GM23338 (cell line): Measurements from ENCODE around the gene ANXA7. TPM values are rescaled to one million over a fixed set of nuclear protein-coding genes. Genes with fewer than 3 reads are reported as not detected.

Experiments
- ATAC-seq: fragments of 200-7000 bp; cut with Tn5 transposase; 3 replicates; pipeline ENCODE4 v1.9.1; 2020
- DNase-seq: peaks from one replicate; pipeline ENCODE4 v3.0.0-alpha.2; 2015; ENCODE audit warnings: low spot score
- H2AFZ ChIP-seq: fragments of 200-600 bp; sonication (generic); 2 replicates; pipeline ENCODE4 v1.8.0; 2016; ENCODE audit warnings: antibody characterized with exemption, mild to moderate bottlenecking, moderate library complexity
- H3F3A ChIP-seq: fragments of 200-600 bp; sonication (generic); replicated peaks from 2 replicates; pipeline ENCODE4 v1.8.0; 2017; ENCODE audit warnings: antibody characterized with exemption, mixed run types, low read depth
- H3K27ac ChIP-seq: fragments of 200-600 bp; sonication (generic); 2 replicates; pipeline ENCODE4 v1.6.1; 2016; ENCODE audit warnings: low read depth
- H3K27me3 ChIP-seq: fragments of 200-600 bp; sonication (generic); 2 replicates; pipeline ENCODE4 v1.8.0; 2016; ENCODE audit warnings: mild to moderate bottlenecking, mixed run types, moderate library complexity; ENCODE audit not compliant: insufficient read depth
- H3K36me3 ChIP-seq: fragments of 200-600 bp; sonication (generic); 2 replicates; pipeline ENCODE4 v1.8.0; 2016; ENCODE audit warnings: mild to moderate bottlenecking; ENCODE audit not compliant: insufficient read depth
- H3K4me1 ChIP-seq: fragments of 200-600 bp; sonication (generic); 2 replicates; pipeline ENCODE4 v1.8.0; 2016; ENCODE audit warnings: mild to moderate bottlenecking, moderate library complexity; ENCODE audit not compliant: insufficient read depth
- H3K4me2 ChIP-seq: fragments of 200-600 bp; sonication (generic); 2 replicates; pipeline ENCODE4 v1.7.1; 2017; ENCODE audit warnings: mixed run types
- H3K4me3 ChIP-seq: fragments of 200-600 bp; sonication (generic); 2 replicates; pipeline ENCODE4 v1.6.1; 2016; ENCODE audit warnings: mixed run types
- H3K79me2 ChIP-seq: fragments of 200-600 bp; sonication (generic); replicated peaks from 2 replicates; pipeline ENCODE4 v1.8.0; 2017; ENCODE audit warnings: mild to moderate bottlenecking; ENCODE audit not compliant: insufficient read depth
- H3K9me2 ChIP-seq: fragments of 200-600 bp; sonication (generic); 2 replicates; pipeline ENCODE4 v1.8.0; 2017; ENCODE audit not compliant: insufficient read depth
- H4K20me1 ChIP-seq: fragments of 200-600 bp; sonication (generic); replicated peaks from 2 replicates; pipeline ENCODE4 v1.8.0; 2017; ENCODE audit warnings: mild to moderate bottlenecking; ENCODE audit not compliant: insufficient read depth
- H3K27ac Mint-ChIP-seq: 2 replicates; pipeline ENCODE4 v1.8.0; 2020; ENCODE audit warnings: inconsistent platforms, mild to moderate bottlenecking, moderate library complexity, mixed read lengths
- H3K27me3 Mint-ChIP-seq: 3 replicates; pipeline ENCODE4 v1.8.0; 2022; ENCODE audit warnings: low read depth, mild to moderate bottlenecking, moderate library complexity, mixed read lengths, inconsistent platforms; ENCODE audit not compliant: insufficient read depth, poor library complexity
- H3K36me3 Mint-ChIP-seq: 3 replicates; pipeline ENCODE4 v1.8.0; 2021; ENCODE audit warnings: low read depth, mild to moderate bottlenecking, inconsistent platforms, moderate library complexity, mixed read lengths
- H3K4me1 Mint-ChIP-seq: 3 replicates; pipeline ENCODE4 v1.8.0; 2020; ENCODE audit warnings: mild to moderate bottlenecking, inconsistent platforms, mixed read lengths
- H3K4me3 Mint-ChIP-seq: 3 replicates; pipeline ENCODE4 v1.8.0; 2021; ENCODE audit warnings: moderate library complexity, mild to moderate bottlenecking, inconsistent platforms, mixed read lengths
- H3K9me3 Mint-ChIP-seq: 3 replicates; pipeline ENCODE4 v1.8.0; 2020; ENCODE audit warnings: moderate library complexity, mild to moderate bottlenecking, inconsistent platforms, mixed read lengths
- CREB1 ChIP-seq: fragments of 250-450 bp; sonication (Bioruptor Pico); IDR thresholded peaks from 2 replicates; pipeline ENCODE4 v1.5.0; 2020; ENCODE audit warnings: low read depth, mild to moderate bottlenecking, moderate library complexity
- CTCF ChIP-seq, 2 experiments: fragments of 200-600 bp in 1 of 2; sonication (generic) in 1 of 2; conservative IDR thresholded peaks; 2 replicates each; pipeline versions ENCODE4 v1.5.1 to v1.6.1; 2016 to 2017; ENCODE audit warnings: antibody characterized with exemption in 2 of 2, low read depth in 2 of 2, mild to moderate bottlenecking in 2 of 2, moderate library complexity in 1 of 2
- ETS1 ChIP-seq: IDR thresholded peaks from 2 replicates; pipeline ENCODE4 v1.6.1; 2016; ENCODE audit warnings: antibody characterized with exemption
- EZH2 ChIP-seq: fragments of 200-600 bp; sonication (generic); IDR thresholded peaks from one replicate; pipeline ENCODE4 v1.8.0; 2017; ENCODE audit warnings: antibody characterized with exemption, mild to moderate bottlenecking, low read depth; ENCODE audit not compliant: unreplicated experiment
- EZH2phosphoT487 ChIP-seq: fragments of 200-600 bp; sonication (generic); IDR thresholded peaks from one replicate; pipeline ENCODE4 v1.8.1; 2018; ENCODE audit warnings: antibody characterized with exemption; ENCODE audit not compliant: unreplicated experiment
- JUNB ChIP-seq: IDR thresholded peaks from one replicate; pipeline ENCODE4 v1.6.1; 2016; ENCODE audit warnings: antibody characterized with exemption; ENCODE audit not compliant: unreplicated experiment
- NANOG ChIP-seq: IDR thresholded peaks from 2 replicates; pipeline ENCODE4 v1.6.1; 2016; ENCODE audit warnings: antibody characterized with exemption, borderline replicate concordance
- POLR2AphosphoS5 ChIP-seq: IDR thresholded peaks from 2 replicates; pipeline ENCODE4 v1.6.1; 2016; ENCODE audit warnings: antibody characterized with exemption, low read depth
- REST ChIP-seq: IDR thresholded peaks from one replicate; pipeline ENCODE4 v1.6.1; 2018; ENCODE audit warnings: antibody characterized with exemption; ENCODE audit not compliant: unreplicated experiment
- STAT1 ChIP-seq: IDR thresholded peaks from one replicate; pipeline ENCODE4 v1.6.1; 2016; ENCODE audit warnings: antibody characterized with exemption; ENCODE audit not compliant: unreplicated experiment
- ZNF114 ChIP-seq: fragments of 250-450 bp; sonication (Bioruptor Pico); IDR thresholded peaks from 2 replicates; pipeline ENCODE4 v1.5.0; 2020; ENCODE audit warnings: mild to moderate bottlenecking, moderate library complexity
- ZNF331 ChIP-seq: fragments of 250-450 bp; sonication (Bioruptor Pico); IDR thresholded peaks from 2 replicates; pipeline ENCODE4 v1.5.0; 2020; ENCODE audit warnings: low read depth, mild to moderate bottlenecking, moderate library complexity
- polyA plus RNA-seq: library from polyadenylated mRNA; unstranded; fragments of >200 nt; fragmentation: Nextera tagmentation; extraction: Ambion mirVana; gene quantifications from 2 replicates; pipeline ENCODE4 v1.2.1, GENCODE V29; 2016
- total RNA-seq: library from RNA; depleted of rRNA; stranded (reverse); fragments of >200 nt; shearing (Covaris generic); gene quantifications from 2 replicates; pipeline ENCODE4 v1.2.3, GENCODE V29; 2014

The ANXA7 gene
- total and polyA plus RNA-seq, 2 experiments from 2014 or later, result 63.7 to 80.1 TPM

- H3K9me3 Mint-ChIP-seq, result no peaks in the 10 kb centered on the region
- no peak overlapping the region for H3K4me2 ChIP-seq
- no peaks in the 10 kb centered on the region for H4K20me1 ChIP-seq
- TF ChIP-seq ZNF331, result no peak
- TF ChIP-seq ZNF114, result no peak
- TF ChIP-seq ETS1, result no peak
- TF ChIP-seq EZH2, result no peak
- TF ChIP-seq STAT1, result no peak
- TF ChIP-seq CTCF (conservative IDR thresholded peaks at IDR 0.05; ENCODE audit: low read depth in 2 of 2), result no peak
- TF ChIP-seq JUNB, result no peak
- TF ChIP-seq POLR2AphosphoS5, result no peak
- no peaks in the 10 kb centered on the region for H3F3A ChIP-seq
- no peak overlapping the region for H2AFZ ChIP-seq
- H3K4me1 ChIP-seq, result no peaks in the 10 kb centered on the region
- no peaks in the 10 kb centered on the region for H3K27me3 ChIP-seq
- H3K4me1 Mint-ChIP-seq, result peaks cover 6% of the 10 kb centered on the region; the same call in 2 of the 3 replicates
- H3K36me3 Mint-ChIP-seq, result peaks cover 5% of the 10 kb centered on the region
- no peak for DNase-seq
- no peak overlapping the region for H3K27ac ChIP-seq
- H3K27me3 Mint-ChIP-seq, result peaks cover 5% of the 10 kb centered on the region
- no peaks in the 10 kb centered on the region for H3K9me2 ChIP-seq
- ATAC-seq, result no peak
- H3K36me3 ChIP-seq, result no peaks in the 10 kb centered on the region
- H3K79me2 ChIP-seq, result no peaks in the 10 kb centered on the region
- no peak overlapping the region for H3K27ac Mint-ChIP-seq
- no peak overlapping the region for H3K4me3 ChIP-seq
- no peak overlapping the region for H3K4me3 Mint-ChIP-seq
These were observed 47.0 kb upstream of the ANXA7 start for GRCh38 chr10:73460897-73461296.

- Histone ChIP-seq H4K20me1 (no peaks in the 10 kb centered on the region), H3K79me2 (no peaks in the 10 kb centered on the region), H3K4me1 (no peaks in the 10 kb centered on the region), H3K4me3 (no peak overlapping the region), H3K36me3 (no peaks in the 10 kb centered on the region), H3F3A (no peaks in the 10 kb centered on the region), H3K4me2 (no peak overlapping the region), H3K27ac (no peak overlapping the region), H3K9me2 (no peaks in the 10 kb centered on the region), H3K27me3 (no peaks in the 10 kb centered on the region), H2AFZ (no peak overlapping the region)
- H3K27ac Mint-ChIP-seq, result no peak overlapping the region
- no peaks in the 10 kb centered on the region for H3K9me3 Mint-ChIP-seq
- H3K4me1 Mint-ChIP-seq, result peaks cover 6% of the 10 kb centered on the region; the same call in 2 of the 3 replicates
- ATAC-seq (no peak), DNase-seq (no peak)
- no peak overlapping the region for H3K4me3 Mint-ChIP-seq
- peaks cover 2% of the 10 kb centered on the region; the same call in 2 of the 3 replicates for H3K36me3 Mint-ChIP-seq
- peaks cover 5% of the 10 kb centered on the region for H3K27me3 Mint-ChIP-seq
- TF ChIP-seq EZH2phosphoT487, result no peak
- TF ChIP-seq REST, result no peak
- TF ChIP-seq NANOG, result no peak
- TF ChIP-seq ZNF331, result no peak
- TF ChIP-seq EZH2, result no peak
- TF ChIP-seq ETS1, result no peak
- TF ChIP-seq CREB1, result no peak
- TF ChIP-seq POLR2AphosphoS5, result no peak
These were observed 45.9 kb upstream of the ANXA7 start for GRCh38 chr10:73459683-73460314.
